GM18907 (cell line): ENCODE data around the gene FCHSD1.

Experiments used
- ATAC-seq: cut with Tn5 transposase; IDR thresholded peaks from one replicate; pipeline ENCODE4 v1.9.1; 2021; ENCODE audit warnings: mild to moderate bottlenecking, moderate library complexity; ENCODE audit not compliant: unreplicated experiment

Gene FCHSD1

DNA sequence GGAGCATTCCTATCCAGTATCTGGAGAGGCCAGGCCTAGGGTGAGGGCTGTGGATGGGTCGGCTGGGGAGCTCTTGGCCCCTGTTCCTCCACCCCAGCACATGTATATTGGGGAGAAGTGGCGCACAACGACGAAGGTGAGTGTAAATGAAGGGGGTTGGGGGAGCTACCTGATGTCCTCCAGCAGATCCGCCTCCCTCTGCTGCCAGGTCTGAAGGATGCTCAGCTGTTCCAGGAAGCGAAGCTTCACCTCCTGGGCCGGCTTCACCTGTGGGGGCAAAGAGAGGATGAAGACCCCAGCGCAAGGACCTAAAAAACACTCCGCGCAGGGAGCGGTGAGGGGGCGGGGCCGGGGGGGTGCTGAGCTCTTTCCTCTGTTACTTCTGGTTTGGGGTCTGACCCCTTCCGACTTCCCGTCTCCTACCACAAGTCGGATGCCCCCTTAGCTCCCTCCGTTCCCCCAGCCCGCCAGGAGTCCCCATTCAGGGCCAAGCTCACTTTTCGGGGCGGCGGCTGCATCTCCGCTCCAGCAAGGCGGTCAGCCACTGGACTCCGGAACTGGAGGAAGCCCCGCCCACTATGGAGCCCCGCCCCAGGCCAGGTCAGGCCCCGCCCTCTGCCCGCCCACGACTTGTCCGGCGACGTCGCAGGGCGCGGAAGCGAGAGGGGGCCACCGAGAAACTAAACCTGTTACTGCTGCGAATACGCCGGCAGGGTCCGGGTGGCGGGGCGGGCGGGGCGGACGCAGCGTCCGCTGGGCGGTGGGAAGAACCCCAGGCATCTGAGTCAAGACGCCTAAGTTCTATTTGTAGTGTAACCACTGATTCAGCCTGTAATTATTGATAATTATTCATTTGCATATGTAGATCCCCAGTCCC, at the start of gene FCHSD1:
FCHSD1 (minus strand) TSS at position 568 of the 877 bp plus-strand sequence; CDS start at position 518, 50 bp downstream.
- peak; percentile 96 for ATAC-seq

DNA sequence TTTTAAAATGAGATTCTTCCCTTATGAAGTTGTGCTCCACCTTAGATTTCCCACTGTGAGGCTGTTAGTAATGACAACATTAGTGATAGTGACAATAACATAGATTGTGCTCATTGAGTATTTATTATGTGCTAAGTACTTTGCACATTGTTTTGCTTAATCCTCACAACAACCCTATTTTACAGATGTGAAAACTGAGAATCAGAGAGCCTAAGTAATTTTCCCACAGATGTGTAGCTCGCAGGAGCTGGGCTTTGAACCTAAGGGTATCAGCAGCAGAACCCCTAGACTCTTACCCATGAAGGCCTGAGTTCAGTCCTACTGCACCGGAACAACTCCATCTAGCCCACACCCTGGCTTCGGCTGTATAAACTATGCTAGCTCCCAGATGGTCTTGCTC, 46.4 kb upstream of the FCHSD1 start:
- no peak for ATAC-seq

DNA sequence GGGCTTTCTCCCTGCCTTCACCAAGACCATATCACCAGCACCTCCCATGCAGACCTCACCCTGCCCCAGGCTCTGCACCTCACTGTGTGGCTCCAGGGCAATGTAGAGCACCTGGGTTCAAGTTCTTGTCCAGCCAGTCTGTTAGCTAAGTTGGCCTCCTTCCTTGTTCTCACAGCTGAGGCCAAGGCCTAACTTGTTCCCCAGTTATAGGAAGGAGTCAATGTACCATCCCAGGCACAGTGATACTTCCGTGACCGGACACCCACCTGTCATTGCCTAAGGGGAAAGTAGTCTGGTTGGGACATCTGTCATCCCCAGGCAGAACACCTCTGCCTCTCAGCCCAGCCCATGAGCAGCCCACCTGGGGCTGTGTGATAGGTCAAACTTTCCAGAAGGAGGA, 45.2 kb upstream of the FCHSD1 start:
- ATAC-seq: no peak

DNA sequence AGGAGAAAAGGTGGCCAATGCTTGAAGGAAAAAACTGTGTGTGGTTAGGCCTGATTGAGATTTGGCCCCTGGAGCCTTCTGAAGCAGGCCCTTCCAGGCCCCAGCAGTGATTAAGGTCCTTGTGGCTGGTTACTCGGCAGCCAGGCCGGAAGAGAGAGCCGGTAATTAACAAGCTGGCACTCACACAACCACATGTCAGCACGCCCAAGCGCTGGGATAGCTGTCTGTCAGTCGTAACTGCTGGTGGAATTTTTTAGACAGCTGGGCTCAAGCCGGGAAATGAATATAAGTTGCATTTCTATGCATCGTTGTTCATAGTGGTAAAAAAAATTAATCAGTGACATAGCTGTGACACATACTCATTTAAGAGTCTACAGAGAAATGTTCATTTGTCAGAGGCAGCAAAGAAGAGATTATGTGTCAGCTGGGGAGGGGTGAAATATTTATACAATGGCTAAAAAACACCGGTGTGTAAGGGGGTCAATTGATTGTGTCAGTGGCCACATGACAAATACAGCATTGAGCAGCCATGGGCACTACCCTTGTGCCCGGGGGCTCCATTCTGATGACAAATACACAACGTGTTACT, 44.5 kb upstream of the FCHSD1 start:
- ATAC-seq: no peak

DNA sequence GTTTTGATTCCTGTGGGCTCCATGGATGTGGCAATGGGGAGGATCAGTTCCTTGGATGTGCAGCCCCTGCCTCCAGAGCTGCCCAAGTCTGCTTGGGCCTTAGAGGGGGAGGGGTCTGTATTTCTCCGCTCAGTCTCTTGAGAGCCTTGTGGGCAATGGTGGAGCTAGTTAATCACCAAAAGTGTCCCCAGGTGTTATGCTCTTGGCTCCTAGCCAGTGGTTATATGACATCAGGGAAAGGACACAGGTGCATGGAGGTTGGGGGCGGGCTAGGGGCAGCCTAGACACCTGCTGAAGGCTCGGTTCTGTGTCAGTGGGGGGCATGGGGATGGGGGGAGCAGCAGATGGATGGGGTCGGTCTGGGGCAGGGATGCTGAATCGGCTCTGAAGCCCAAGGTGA, 43.3 kb upstream of the FCHSD1 start:
- ATAC-seq: no peak

DNA sequence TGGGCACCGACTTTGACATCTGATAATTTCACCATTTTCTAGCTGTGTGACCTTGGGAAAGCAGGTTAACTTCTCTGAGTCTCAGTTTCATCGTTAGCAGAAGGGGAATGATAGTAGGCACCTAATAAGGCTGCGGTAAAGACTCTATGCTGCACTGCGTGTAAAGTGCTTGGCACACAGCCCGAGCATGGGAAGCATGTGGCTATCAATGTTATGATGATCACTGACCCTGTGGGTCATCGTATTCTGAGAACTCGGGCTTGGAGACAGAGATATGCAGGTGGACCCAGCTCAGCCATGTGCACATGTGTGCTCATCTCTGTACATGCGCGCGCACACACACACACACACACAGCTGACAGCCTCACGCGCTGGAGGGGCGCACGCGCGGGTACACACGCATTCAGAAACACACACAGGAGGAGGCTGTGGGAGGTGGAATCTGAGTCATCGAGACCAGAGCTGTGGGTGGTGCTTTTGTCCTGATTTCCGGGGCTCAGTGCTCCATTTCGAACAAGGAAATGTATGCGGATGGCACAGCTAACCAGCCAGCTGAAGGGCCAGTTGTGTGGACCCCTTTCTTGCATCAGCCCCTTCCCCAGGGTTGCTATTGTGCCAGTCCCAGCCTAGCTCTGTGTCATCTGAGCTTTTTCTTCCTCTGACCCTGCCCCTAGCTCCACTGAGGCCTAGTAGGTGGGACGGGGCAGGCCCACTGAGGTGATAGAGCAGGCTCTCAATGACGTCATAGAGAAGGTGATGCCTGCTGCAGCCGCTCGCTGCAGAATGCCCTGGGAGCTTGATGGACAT, 41.9 kb upstream of the FCHSD1 start:
- ATAC-seq: no peak

DNA sequence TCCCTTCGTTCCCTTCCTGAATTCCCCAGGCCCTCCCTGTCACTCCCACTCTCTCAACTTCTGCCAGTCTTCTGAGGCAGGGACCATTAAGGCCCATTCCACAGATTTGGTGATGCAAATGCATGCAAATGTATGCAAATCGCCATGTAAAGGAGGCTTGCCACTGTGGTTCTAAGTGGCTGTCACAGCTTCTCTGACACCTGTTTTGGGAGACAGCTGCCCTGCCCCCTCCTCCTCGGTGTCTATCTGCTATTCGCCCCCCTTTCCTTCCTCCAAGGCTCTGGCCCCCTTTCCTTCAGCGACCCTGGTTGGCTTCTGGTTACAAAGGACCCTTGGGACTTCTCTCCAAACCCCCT, 41.3 kb upstream of the FCHSD1 start:
- ATAC-seq: no peak

DNA sequence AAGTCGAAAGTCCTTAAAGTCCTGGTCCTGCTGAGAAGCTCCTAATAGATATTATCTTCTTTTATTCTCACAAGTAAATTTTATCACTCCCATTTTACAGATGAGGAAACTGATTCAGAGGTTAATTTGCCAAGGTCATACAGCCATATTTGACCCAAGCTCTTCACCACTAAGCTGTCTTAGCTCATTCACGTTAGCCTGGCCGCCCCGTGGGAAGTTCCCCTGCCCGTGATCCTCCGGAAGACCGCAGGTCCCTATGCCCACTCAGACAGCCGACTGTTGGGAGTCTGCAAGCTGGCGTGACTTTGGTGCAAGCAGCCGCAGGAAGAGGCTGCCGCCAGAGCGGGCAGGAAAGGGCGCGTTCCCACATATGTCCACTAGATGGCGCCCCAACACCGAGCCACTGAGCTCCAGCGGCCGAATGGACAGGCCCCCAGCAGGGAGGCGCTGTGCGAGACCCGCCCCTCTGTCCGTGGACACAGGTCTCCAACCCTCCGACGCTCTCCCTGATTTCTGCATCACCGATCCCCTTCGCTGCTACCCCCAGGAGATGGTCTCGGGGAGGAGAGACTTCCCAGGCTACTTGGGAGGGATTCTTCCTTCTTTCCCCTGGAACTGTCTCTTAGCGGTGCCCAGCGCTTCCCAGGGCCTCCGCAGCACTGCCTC, 40.8 kb upstream of the FCHSD1 start:
- ATAC-seq: peak; percentile 88

DNA sequence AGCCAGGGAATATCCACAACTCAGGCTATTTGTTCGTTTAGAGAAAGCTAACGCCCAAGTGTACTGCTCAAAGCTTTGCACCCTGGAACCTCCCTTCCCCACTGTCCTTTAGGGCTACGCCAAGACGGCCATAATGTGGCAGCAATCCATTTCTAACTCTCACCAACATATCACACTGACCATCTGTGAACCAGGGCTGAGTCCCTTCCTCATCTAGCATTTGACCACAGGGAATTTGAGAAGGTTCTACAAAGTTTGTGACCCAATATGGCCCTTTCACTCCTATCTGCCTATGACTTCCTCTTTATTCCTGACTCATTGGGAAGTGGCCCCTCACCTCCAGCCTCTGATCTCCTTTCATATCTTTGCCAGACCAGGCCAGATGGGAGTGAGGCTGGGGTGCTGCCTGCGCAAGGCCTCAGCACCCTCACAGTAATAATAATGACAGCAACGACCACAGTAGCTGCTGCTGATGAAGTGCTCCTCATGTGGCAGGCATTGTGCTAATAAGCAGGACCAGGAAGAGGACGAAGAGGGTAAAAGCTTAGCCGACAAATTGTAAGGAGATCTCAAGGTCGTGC, 40.2 kb upstream of the FCHSD1 start:
- no peak for ATAC-seq

DNA sequence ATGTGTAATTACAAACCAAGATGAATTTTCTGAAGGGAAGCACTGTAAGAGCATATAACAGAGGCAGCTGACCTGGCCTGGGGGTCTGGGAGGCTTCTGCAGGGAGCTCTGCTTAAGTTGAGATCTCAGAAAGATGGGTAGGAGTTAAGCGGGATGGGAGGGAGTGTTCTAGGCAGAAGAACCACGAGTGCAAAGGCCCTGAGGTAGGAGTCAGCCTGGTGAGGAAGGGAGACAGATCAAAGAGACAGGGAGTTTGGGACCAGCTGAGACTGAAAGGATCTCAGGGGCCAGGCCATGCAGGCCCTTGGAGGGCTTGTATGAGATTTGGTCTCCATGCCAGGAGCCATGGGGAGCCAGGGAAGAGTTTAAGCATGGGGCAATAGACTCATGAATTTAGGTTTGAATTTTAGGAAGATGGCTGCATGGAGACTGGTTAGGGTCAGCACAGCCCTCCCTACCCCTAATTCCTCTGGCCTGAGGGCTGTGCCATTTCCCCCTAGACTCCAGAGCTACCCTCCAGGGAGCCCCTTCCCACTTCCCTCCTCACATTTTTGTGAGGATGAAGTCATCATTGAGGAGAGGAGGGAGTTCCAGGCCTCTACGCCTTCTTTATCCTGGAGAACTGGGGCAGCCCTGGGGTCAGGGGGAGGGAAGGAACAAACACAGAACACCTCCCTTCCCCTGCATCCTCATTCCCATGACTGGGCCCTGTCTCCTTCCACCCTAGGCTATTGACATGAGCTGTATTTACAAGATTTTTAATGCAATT, 35.6 kb upstream of the FCHSD1 start:
- no peak for ATAC-seq

DNA sequence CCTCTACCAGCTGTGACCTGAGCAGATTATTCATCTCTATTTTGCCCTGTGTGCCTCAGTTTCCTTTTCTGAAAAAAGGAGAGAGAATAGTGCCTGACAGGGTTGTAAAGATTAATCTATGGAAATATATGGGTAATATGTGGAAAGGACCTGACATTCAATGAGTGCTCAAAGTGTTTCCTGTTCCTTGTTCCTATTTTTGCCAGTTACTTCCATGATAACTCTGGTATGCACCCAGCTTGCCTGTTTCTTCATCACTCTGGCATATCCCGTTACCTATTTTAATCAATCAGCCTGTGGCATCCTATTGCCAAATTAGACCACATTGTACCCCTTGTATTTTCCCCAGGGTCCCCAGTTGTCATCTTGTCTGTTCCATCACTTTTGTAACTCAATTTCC, 34.4 kb upstream of the FCHSD1 start:
- no peak for ATAC-seq

DNA sequence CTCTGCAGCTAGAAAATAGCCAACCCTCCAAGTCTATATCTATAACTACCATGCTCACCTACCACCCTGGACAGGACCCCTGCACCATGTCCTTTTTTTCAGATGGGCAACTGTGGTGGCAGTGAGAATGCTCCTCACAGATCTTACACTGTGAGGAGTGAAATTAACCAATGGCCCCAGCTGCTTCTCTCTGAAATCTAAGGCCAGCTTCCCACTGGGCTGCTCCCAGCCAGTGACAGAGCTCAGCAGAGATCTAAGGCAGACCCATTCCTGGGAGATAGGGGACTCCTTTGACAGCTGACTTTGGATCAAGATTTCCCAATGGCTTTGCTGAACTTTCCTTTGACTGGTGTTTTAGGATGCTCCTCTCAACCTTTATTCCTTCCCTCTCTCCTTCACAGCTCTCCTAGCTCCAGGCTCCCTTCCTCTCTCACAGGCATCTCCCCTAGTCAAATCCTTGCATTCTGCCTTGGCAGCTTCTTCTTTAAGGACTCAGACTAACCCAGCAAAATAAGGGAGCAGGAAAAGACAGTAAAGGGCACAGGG, 32.5 kb upstream of the FCHSD1 start:
- ATAC-seq: no peak

DNA sequence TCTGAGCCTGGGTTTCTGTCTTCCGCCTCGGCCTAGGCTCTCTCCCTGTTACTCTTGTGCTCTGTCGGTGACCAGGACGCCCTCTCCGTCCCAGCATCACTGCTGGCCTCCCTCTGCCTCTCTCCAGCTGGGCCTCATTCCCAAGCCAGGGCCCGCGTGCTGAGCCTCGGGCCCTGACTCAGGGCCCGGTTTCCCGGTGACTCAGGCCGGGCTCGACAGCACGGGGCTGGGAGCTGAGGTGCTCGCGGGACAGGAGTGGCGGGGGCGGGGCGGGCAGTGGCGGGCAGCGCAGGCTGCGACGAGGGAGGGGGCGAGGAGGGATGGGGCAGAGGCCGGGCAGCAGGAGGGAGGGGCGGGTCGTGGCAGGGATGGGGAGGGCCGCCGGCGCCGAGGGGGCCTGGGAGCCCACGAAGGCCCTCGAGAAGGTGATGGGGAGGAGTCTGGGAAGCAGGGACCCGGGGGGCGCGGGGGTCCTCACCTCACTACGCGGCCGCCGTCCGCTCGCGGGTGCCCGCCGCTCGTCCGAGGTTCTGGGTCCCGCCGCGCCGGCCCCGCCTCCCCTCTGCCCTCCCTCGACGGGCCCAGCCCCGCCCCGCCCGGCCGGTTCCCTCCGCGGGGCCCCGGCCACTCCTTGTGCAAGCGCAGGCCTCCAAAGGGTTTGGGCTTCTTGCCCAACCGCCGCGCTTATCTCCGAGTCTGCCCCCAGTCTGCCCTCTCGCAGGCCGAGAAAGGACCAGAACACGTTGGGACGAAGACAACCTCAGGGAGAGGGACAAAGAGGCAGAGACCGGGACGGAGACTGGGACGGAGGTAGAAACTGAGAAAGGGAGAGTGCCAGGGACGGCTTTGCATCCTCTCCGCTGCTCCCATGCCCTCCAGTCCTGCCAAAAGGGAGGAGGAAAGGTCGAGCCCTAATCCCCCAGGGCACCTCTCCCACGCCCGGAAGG, 30.8 kb upstream of the FCHSD1 start, which contains the start of gene ARAP3:
ARAP3 (minus strand) TSS at position 536 of the 947 bp plus-strand sequence. CDS start 1,744 bp downstream, outside the sequence.
- ATAC-seq: no peak

DNA sequence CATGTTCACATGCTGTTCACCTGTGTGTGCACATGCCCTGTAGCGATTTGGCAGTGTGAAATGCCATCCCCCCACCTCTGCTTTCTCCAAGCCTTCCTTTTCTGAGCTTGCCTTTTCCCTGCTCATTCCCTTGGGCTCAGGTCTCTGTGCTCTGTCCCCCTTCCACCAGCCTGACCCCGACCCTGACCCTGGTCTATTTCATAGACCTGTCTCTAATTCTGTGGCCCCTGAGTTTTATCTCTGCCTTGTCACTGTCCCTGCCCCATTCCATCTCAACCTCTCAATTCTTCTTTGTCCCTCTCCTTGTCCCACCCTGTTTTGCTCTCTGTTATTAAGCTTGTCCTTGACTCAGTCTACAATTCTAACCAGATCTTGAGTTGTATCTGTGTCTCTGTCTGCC, 30.1 kb upstream of the FCHSD1 start:
- no peak for ATAC-seq

DNA sequence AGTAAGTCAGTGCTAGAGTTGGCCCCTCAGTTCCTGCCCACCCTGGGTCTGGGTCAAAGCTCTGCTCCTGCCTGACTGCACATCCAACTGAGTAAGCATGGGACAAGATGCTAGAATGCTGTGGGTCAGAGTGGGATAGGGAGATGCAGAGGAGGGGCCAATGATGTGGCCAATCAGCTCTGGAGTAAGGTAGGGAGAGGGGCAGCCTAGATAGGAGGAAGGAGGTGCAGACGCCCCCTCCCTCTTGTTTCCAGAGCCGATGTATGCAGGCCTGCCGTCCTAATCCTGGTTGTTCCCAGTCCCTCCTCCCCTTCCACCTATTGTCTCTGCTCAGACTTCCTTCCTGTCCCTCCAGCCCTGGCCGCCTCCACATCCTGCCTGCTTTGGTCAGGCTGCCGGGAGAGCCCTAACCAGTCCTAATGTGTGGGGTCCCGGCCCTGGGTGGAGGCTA, 29.6 kb upstream of the FCHSD1 start:
- ATAC-seq: no peak

DNA sequence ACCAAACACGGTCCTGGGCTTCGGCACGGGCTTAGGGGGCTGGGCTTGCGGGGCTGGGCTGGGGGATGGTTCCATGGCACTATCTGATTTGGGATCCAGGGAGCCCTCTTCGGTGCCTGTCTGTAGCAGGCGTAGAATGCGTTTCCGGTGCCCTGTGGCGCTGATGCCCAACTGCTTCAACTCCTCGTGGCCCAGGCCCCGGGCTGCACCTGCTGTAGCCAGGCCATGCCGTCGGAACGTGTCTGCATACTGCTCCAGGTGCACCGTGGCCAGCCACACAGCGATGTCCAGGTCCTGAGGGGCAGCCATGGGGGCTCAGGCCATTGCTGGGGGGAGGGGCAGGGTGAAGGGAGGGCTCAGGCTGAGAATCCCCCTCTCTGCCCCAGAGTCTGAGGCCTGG, 29.0 kb upstream of the FCHSD1 start:
- no peak for ATAC-seq

DNA sequence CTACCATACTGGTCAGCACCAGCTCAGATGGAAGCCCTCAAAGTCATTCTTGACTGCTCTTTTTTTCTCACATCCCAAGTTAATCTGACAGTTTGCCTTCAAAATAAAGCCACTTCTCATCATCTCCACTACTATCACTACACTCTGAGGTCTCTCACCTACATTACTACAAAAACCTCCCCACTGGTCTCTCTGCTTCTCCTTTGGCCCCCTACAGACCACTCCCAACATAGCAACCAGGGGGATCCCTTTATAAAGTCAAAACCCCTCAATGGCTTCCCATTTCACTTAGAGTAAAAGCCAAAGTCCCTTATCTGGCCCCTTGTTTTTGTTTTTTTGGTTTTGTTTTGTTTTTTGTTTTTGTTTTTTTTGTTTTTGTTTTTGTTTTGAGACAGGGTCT, 26.2 kb upstream of the FCHSD1 start:
- ATAC-seq: no peak

DNA sequence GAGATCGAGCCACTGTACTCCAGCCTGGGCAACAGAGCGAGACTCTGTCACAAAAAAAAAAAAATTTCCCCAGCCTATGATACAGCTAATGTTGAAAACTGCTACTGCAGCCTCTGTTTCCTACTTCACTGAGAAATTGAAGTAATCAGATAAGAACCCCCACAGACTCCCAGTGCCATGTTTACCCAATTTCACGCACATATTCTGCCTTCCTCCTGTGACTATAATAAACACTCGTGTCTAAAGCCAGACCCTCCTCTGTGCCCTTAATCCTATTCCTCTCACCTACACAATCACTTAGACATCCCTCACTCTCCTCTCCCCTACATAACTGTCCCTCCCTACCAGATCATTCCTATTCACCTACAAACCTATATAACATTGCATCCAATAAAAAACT, 24.5 kb upstream of the FCHSD1 start:
- no peak for ATAC-seq

DNA sequence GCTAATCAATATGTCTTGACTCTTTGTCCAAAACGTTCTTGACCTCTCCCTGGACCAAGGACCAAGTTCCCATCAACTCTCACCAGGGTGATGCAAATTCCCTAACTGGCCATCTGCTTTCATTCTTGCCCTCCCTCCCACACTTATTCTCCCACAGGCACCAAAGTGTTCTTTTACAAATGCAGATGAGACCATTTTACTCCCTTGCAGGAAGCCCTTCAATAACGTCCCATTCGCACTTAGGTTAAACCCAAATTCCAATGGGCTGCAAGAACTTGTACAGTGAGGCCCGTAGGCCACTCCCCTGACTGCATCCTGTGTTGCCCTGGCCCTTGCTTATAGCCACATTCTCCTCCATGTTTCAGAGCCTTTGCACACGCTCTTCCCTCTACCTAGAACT, 23.5 kb upstream of the FCHSD1 start:
- no peak for ATAC-seq
